GM19397 (cell line): Measurements from ENCODE around the gene HOXD1.

Experiments used
- ATAC-seq: cut with Tn5 transposase; IDR thresholded peaks from one replicate; pipeline ENCODE4 v1.9.1; 2021; ENCODE audit warnings: mild to moderate bottlenecking, moderate library complexity; ENCODE audit not compliant: unreplicated experiment

Gene HOXD1

DNA sequence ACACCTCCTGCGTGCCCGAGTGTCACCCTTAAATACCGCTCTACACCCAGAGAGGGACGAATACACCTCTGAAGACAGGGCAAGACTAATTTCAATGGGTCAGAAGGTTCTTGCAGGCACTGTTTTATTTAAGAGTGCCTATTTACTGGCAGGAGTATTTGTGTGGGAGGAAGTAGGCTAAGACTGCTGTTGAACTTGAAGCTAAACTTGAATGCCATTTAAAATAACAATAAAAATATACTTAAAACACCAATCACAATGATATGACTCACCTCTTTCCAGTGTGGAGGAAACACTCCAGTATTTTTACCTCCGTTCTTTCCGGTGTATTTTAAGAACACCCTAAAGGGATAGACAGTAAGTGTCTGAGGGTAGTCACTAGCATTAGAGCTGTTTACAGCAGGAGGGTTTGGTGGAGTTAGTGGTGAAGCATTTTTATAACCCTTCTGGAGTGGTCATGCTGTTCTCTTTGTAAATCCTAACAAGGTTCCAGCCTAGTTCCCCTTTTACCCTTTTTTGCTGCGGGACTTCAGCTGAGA is 9.6 kb upstream of the HOXD1 start:
- ATAC-seq = no peak

DNA sequence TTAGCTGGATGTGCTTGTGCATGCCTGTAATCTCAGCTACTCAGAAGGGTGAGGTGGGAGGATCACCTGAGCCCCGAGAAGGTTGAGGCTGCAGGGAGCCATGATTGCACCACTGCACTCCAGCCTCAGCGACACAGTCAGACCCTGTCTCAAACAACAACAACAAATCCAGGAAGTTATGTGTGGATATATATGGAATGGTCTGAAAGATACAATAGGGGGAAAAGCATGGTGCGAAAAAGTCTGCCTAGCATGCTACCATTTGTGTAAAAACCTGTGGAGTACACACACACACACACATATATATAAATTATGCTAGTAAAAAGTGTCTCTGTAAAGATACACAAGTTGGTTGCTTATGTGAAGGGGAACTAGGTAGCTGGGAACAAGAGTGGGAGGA is 6.9 kb upstream of the HOXD1 start:
- no peak for ATAC-seq

DNA sequence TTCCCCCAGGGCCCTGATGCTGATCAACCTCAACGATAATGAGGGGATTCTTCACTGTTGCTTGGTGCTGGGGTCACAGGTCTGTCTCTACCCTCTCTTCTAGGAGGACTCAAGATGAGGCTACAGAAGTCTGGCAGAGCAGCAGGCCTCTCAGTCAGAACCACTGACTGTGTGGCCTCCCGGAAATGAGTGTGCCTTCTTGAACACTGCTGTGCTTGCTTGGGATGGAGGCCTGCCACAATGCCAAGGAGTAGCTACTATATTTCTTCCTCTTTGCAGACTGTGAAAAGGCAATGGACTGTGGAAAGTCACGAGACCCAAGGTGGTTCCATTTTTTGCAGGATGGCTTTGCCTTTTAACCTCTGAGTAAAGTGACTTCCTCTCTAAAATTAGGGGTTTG is 5.8 kb upstream of the HOXD1 start:
- ATAC-seq = no peak

DNA sequence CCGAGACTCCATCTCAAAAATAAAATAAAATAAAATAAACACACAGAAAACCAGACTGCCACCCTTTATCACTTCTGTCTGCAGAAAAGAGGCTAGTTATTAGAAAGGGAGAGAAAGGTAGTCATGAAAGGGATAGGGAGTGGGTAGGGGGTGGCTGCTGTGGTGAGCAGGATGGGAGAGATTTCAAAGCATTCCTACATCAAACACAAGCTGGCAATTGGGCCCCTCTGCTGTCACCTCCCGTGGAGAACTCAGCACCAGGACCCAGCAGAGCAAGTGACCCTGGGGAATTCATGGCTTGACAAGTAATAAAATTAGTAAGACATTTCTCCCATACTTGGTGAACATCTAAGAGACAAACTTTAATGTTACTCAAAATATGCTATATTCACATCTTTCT is 3.7 kb upstream of the HOXD1 start:
- no peak for ATAC-seq

DNA sequence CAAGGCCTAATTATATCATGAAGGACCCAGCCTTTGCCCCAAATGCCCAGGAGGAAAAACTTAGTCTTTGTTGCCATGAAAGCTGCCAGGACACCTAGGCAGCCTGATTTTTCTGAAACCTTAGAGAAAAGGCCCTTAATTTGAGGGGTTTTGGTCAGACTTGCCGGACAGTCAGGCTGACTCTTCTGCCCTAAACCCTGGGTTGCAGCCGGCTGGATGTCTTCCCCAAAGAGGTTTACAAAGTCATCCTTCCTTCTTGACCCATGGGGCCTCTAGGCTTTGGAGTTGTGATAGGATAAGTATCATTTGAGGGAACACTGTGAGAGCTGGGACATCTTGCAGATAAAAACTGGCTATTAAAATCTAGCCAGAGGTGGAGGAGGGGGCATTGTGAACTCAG is 2.4 kb upstream of the HOXD1 start:
- ATAC-seq = no peak

DNA sequence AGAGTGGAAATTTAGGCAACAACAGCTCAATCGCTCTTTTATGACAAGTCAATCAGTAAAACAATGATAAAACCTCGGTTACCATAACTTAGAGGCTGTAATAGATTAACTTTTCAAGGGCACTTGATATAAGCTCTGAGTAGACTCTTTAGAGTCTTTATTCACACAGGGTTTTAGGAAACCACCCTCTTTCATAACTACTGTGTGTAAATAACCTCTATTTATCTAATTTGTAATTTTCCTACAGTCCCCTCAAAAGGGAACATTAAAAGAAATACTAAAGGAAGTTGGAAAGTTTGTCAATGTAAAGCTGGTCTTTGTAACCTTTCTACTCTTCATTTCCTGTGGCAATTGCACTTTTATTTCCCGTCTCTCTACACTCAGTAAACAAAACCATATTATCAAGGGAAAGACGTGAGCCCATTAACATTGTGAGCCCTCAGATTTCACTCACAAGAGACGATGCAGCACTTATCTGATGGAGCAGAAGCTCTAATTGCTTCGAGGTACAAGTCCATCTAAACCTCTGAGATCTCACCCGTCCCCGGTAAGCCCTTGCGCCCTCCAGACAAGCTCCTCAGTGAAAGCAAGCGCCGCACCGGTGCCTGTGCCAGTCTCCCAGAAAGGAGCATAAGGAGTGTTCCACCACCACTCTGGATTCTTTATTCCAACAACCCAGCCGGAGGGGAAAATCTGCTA is 1.1 kb upstream of the HOXD1 start:
- no peak for ATAC-seq

DNA sequence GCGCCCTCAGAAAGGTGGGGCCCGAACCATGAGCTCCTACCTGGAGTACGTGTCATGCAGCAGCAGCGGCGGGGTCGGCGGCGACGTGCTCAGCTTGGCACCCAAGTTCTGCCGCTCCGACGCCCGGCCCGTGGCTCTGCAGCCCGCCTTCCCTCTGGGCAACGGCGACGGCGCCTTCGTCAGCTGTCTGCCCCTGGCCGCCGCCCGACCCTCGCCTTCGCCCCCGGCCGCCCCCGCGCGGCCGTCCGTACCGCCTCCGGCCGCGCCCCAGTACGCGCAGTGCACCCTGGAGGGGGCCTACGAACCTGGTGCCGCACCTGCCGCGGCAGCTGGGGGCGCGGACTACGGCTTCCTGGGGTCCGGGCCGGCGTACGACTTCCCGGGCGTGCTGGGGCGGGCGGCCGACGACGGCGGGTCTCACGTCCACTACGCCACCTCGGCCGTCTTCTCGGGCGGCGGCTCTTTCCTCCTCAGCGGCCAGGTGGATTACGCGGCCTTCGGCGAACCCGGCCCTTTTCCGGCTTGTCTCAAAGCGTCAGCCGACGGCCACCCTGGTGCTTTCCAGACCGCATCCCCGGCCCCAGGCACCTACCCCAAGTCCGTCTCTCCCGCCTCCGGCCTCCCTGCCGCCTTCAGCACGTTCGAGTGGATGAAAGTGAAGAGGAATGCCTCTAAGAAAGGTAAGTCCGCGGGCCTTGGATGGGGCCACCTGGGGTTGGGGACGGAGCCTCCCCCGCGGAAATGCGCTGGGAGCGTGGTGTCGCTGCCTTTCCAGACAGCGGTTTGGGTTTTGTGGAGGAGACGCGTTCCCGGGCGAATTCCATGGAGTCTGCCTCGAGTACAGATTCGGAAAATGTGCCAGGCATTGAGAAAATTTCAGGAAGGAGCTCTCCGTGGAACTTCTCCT is 559 bp downstream of the HOXD1 start:
- ATAC-seq = no peak

DNA sequence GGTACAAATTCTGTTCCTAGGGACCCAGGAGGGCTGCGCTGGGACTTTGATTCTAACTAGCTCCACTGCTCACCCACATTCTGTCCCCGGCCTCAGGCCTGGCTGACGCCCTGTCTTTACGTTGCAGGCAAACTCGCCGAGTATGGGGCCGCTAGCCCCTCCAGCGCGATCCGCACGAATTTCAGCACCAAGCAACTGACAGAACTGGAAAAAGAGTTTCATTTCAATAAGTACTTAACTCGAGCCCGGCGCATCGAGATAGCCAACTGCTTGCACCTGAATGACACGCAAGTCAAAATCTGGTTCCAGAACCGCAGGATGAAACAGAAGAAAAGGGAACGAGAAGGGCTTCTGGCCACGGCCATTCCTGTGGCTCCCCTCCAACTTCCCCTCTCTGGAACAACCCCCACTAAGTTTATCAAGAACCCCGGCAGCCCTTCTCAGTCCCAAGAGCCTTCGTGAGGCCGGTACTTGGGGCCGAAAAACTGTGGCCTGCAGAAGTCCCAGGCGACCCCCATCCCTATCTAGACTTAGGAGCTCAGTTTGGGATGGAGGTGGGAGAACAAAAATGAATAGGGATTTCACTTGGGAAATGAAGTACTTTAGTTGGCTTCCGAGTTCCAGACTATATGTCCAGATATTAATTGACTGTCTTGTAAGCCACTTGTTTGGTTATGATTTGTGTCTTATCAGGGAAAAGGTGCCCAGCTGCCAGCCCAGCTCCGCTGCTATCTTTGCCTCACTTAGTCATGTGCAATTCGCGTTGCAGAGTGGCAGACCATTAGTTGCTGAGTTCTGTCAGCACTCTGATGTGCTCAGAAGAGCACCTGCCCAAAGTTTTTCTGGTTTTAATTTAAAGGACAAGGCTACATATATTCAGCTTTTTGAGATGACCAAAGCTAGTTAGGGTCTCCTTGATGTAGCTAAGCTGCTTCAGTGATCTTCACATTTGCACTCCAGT is 1.5 kb downstream of the HOXD1 start:
- no peak for ATAC-seq

DNA sequence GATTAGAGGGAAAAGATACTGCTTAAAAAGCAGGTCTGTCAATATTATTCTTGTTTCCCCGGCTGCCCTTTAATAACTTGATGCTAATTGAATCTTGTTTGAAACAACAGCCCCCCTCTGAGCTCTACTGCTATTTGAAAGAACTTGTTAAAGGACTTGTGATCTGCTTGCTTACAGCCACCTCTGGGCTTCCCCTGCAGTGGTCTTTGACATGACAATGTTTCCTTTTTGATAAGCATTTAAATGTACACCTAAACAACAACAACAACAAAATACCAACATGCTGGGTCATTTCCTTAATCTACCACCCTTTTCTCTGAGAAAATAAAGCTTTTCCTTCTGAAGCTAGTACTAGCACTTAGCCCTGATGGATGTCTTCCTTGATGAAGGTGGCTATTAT is 3.9 kb downstream of the HOXD1 start:
- no peak for ATAC-seq

DNA sequence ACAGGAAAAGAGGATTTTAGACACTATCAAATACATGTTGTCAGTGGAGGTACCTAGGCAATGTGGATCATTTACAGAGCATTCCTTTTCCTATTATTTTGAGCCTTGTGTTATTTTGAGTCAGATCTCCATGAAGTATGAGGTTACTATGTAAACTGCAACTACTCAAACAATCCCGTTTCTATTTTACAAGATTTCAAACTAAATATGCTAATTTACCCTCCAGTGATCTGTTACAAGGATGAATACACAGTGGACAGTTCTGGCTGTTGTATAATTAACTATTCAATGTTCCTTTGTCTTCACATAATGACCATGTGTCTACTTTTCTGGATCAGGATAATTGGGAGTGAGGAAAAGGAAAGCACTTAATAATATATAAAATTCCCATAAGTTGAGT is 4.6 kb downstream of the HOXD1 start:
- ATAC-seq = no peak

DNA sequence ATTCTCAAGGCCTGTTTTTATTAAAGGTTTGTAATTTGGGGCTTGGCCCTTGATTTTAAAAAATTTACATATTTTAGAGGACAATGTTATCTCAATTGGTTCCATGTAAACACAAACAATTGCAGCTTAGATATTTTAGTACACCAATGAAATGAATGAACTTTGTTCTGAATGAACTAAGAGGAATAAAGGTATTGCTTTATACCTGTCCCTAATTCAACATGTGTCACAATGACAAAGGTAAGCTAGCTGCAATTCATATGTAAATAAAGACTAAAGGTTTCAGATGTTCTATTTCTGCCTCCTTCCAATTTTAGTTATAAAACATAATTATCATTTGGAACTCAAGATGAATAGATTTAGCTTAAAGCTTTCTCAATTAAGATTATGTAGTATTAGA is 11.4 kb downstream of the HOXD1 start:
- ATAC-seq = no peak

DNA sequence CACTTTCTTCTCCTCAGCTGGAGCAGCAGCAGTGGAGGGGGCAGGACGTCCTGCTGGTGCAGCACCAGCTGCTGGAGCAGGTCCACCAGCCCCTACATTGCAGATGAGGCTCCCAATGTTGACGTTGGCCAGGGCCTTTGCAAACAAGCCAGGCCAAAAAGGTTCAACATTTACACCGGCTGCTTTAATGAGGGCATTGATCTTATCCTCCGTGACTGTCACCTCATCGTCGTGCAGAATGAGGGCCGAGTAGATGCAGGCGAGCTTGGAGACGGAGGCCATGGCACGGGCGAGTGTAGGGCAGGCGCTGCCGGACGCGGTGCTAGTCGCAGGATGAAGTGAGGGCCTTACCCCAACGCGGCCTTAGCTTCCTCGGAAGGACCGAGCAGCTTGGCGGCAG is 12.5 kb downstream of the HOXD1 start:
- no peak for ATAC-seq

DNA sequence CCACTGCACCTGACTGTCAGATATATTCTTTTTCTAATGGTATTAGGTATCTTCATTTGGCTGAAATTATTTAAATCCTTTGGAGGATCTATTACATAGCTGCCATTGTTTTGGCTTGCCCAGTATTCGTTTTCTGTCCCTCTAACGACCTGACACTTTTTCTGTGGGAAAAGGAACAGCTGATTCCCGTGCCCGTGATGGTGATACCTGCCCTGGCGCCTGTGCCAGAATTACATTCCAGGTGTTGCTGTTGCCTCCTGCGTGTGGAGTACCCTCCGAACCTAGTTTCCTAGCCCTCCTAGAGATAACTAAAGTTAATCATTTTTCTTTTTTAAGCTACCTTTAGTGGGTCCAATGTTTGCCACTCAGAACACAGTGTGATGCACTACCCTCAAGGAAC is 14.0 kb downstream of the HOXD1 start:
- no peak for ATAC-seq

DNA sequence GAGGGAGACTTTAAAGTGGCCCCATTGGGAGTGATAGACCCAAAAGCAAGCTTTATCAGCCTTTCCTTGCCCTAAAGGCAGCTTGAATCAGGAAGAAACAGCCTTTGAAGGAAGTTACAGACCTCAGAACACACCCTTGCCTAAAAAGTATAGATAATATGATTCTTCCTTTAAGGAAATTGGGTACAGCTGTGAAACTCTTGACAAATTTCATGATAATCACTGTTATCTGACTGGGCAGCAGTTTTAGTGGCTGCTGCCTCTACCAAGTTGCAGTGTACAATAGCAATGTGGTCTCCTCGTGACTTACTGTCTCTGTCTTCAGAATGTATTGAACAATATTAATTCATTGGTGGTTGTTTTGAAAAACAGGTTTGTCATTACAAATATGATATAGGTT is 16.7 kb downstream of the HOXD1 start:
- ATAC-seq = no peak

DNA sequence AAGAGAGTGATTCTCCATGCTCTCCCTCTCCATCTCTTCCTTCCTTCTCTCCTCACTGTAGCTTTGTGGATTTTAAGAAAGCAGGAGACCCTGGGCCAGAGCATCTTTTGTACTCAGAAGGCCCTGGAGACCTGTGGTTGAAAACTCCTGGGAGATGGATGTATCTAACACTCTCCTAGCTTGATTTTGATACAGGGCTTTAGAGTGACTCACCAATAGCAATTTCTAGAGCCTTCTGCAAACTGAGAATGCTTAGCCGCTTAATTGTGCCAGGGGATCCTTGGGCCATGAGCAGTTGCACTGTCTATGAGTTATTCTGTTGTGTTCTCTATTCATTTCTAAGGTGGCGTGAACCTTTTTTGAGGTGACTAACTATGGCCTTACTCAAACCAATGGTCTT is 17.7 kb downstream of the HOXD1 start:
- no peak for ATAC-seq

DNA sequence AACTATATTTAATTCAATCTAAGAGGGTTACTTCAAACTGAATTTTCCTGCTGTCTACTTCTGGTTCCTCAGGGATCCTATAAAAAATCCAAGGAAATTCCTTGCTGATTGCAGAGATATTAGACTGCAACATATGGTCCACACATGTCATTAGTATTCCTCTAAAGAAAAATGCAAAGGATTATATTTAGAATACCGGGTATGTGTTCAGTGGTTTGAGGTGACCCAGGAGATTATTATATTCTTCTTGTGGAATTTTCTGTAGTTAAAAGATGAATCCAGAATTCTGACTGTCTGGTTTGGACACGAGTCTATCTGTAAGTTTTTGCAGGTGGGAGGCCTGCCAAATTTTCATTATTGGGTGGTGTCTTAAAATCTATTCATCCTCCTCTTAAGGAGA is 18.2 kb downstream of the HOXD1 start:
- no peak for ATAC-seq

DNA sequence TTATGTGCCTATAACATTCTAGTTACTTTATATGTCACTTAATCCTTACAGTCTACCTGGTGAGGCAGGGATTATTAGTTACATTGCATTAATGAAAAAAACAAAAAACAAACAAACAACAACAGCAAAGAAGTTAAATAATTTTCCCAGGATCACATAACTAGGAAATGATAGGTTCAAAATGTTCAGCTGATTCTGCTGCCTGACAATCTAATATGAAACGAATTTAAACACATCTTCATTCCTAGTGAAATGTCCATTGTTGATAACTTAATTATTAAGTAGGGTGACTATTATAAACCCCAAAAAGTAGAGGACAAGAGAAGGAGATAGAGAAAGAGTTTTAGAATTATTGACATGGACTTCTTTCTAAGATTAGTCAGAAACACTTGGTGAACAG is 22.6 kb downstream of the HOXD1 start:
- no peak for ATAC-seq

DNA sequence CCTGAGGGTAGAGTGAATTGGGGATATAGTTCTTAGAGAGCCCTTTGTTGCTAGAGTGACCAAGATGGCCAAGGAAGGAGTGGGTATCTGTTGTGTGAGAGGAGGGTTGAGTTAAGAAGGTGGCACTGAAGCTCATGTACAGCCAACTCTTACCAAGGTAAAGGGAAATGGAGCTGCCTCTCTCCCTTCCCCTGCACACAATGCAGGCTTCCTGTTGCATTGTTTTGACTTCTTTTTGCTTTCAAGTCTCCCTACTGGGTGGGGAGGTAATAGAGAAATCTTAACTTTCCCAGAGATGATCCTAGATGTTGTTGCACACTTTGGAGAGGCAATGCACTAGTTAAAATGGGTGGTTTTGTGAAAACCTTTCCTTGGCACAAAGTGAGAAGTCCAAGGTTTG is 23.8 kb downstream of the HOXD1 start:
- ATAC-seq = no peak

DNA sequence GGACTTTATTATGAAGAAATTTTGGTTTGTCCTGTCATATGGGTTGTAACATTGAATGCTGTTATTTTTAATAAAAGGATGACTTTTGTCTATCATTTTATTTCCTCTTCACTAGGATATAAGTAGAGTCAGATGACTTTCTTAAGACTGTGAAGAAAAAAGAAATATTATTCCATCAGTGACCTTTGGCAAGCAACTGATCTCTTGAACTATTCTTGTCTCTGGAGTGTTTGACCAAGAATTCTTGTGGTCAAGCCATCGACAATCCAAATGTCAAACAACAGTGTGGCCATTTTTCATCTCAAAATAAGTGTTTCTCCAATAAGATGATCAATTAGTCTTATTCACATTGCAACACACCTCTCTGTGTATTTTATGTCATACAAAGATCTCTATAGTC is 24.9 kb downstream of the HOXD1 start:
- ATAC-seq = no peak

DNA sequence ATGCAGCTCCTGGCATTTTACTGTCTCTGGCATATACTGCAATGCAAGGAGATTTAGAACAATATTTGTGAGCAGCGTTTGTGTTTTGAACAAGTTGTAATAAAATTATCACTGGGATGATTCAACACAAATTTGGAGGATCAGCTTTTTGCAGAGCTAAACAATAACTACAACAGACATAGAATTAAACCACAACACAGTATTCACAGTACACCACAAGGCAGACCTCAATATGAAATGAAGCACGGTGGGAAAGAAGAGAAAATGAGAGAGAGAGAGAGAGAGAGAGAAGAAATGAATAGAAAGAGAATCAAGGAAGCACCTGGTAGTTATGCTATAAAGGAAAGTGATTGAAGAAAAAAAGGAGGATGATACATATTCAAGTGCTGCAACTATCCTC is 39.4 kb downstream of the HOXD1 start:
- ATAC-seq = no peak

DNA sequence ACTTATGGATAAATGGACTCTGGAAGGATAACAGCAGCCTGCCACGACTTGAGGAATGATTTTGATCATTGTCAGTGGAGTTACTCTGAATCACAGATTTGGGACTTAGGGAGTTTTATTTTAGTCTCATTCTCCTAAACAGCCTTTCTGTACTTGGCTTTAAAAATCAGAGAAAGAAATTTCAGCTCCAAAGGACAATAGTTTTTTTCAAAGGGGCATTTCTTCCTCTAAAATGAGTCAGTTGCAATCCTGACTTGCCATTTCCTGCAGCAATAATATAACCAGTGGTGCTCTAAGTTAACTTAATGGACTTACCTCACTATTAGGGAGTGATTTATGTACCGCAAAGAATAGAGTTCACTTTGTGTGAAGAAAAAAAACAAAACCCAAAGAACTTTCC is 45.7 kb downstream of the HOXD1 start:
- ATAC-seq = no peak
